ENCODE results near the gene TALDO1. TPM values are rescaled to one million over a fixed set of nuclear protein-coding genes. Genes with fewer than 3 reads are reported as not detected.

Gene TALDO1
- total RNA-seq, 1 experiment from 2014 or later: 314 TPM

DNA sequence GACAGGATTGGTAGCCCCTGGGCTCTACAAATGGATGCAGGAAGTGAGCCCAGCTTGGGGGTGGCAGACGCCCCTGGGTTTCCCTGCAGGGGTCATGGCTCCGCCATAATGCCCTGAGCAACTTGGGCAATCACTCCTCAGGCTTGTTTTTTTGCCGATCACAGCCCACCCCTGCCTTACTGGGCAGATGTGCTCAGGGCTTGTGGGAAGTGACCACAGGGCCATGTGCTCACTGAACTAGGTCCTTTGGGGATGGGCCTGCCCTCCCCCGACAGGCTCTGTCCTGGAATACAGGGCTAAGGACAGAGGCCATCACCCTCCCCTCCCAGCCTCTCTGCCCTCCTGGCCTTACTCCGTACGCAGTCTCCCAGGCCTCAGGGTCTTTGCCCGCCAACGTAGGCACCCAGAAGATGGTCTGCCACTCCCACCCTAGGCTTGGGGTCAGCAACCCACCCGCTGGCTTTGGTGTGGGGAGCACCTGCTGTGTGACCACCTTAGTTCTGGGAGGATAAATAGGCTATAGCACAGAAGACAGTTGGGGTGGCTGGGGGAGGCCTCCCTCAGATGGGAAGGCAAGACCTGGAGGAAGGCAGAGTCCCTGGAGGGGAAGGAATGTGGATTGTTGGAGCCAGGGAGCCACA, 66.3 kb downstream of the TALDO1 start (continued):
- TF ChIP-seq ESRRA (CRISPR knock-in tag; IDR thresholded peaks at IDR 0.05; ENCODE audit: borderline replicate concordance) (no peak), RORB (CRISPR knock-in tag; IDR thresholded peaks at IDR 0.05) (no peak)
- TF ChIP-seq, protein P1, sequence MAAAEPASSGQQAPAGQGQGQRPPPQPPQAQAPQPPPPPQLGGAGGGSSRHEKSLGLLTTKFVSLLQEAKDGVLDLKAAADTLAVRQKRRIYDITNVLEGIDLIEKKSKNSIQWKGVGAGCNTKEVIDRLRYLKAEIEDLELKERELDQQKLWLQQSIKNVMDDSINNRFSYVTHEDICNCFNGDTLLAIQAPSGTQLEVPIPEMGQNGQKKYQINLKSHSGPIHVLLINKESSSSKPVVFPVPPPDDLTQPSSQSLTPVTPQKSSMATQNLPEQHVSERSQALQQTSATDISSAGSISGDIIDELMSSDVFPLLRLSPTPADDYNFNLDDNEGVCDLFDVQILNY (CRISPR knock-in tag; IDR thresholded peaks at IDR 0.05): no peak
- TF ChIP-seq, protein P2, sequence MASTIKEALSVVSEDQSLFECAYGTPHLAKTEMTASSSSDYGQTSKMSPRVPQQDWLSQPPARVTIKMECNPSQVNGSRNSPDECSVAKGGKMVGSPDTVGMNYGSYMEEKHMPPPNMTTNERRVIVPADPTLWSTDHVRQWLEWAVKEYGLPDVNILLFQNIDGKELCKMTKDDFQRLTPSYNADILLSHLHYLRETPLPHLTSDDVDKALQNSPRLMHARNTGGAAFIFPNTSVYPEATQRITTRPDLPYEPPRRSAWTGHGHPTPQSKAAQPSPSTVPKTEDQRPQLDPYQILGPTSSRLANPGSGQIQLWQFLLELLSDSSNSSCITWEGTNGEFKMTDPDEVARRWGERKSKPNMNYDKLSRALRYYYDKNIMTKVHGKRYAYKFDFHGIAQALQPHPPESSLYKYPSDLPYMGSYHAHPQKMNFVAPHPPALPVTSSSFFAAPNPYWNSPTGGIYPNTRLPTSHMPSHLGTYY (CRISPR knock-in tag; IDR thresholded peaks at IDR 0.05): no peak
- TF ChIP-seq, protein P3, sequence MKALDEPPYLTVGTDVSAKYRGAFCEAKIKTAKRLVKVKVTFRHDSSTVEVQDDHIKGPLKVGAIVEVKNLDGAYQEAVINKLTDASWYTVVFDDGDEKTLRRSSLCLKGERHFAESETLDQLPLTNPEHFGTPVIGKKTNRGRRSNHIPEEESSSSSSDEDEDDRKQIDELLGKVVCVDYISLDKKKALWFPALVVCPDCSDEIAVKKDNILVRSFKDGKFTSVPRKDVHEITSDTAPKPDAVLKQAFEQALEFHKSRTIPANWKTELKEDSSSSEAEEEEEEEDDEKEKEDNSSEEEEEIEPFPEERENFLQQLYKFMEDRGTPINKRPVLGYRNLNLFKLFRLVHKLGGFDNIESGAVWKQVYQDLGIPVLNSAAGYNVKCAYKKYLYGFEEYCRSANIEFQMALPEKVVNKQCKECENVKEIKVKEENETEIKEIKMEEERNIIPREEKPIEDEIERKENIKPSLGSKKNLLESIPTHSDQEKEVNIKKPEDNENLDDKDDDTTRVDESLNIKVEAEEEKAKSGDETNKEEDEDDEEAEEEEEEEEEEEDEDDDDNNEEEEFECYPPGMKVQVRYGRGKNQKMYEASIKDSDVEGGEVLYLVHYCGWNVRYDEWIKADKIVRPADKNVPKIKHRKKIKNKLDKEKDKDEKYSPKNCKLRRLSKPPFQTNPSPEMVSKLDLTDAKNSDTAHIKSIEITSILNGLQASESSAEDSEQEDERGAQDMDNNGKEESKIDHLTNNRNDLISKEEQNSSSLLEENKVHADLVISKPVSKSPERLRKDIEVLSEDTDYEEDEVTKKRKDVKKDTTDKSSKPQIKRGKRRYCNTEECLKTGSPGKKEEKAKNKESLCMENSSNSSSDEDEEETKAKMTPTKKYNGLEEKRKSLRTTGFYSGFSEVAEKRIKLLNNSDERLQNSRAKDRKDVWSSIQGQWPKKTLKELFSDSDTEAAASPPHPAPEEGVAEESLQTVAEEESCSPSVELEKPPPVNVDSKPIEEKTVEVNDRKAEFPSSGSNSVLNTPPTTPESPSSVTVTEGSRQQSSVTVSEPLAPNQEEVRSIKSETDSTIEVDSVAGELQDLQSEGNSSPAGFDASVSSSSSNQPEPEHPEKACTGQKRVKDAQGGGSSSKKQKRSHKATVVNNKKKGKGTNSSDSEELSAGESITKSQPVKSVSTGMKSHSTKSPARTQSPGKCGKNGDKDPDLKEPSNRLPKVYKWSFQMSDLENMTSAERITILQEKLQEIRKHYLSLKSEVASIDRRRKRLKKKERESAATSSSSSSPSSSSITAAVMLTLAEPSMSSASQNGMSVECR (CRISPR knock-in tag; IDR thresholded peaks at IDR 0.05; ENCODE audit: borderline replicate concordance): no peak

Other genes starting within 250 kb of the TALDO1 start
- gene RNH1, start 240.2 kb upstream of the TALDO1 start, total RNA-seq (2021): 59.0 to 67.5 TPM (median 60.4 TPM) in 3 replicates
- 42.9 to 62.4 TPM (median 48.3 TPM) in 3 replicates for gene HRAS, start 211.9 kb upstream of the TALDO1 start, total RNA-seq (2021)
- gene LRRC56, start 209.9 kb upstream of the TALDO1 start, total RNA-seq (2021): 2.3 to 3.4 TPM (median 2.5 TPM) in 3 replicates
- 4.0 to 6.0 TPM (median 5.9 TPM) in 3 replicates for gene LMNTD2, start 186.7 kb upstream of the TALDO1 start, total RNA-seq (2021)
- gene RASSF7, start 186.5 kb upstream of the TALDO1 start, total RNA-seq (2021): 30.6 to 39.7 TPM (median 32.5 TPM) in 3 replicates
- 39.4 to 46.9 TPM (median 40.1 TPM) in 3 replicates for gene PHRF1, start 171.0 kb upstream of the TALDO1 start, total RNA-seq (2021)
- 11.1 to 12.0 TPM (median 11.5 TPM) in 3 replicates for gene IRF7, start 131.5 kb upstream of the TALDO1 start, total RNA-seq (2021)
- gene CDHR5, start 122.5 kb upstream of the TALDO1 start, total RNA-seq (2021): 0.26 to 0.34 TPM in 2 of 3 replicates, not detected in the other
- gene SCT, start 120.3 kb upstream of the TALDO1 start, total RNA-seq (2021): 2.3 to 3.3 TPM (median 2.9 TPM) in 3 replicates
- gene DRD4, start 110.2 kb upstream of the TALDO1 start, total RNA-seq (2021): 3.7 to 5.8 TPM (median 5.5 TPM) in 3 replicates
- gene DEAF1, start 52.2 kb upstream of the TALDO1 start, total RNA-seq (2021): 62.2 to 85.3 TPM (median 81.1 TPM) in 3 replicates
- gene TMEM80, start 51.6 kb upstream of the TALDO1 start, total RNA-seq (2021): 23.4 to 28.4 TPM (median 24.5 TPM) in 3 replicates
- gene EPS8L2, start 41.2 kb upstream of the TALDO1 start, total RNA-seq (2021): 49.9 to 56.3 TPM (median 51.6 TPM) in 3 replicates
- gene GATD1, start 30.0 kb downstream of the TALDO1 start, total RNA-seq (2021): 81.9 to 87.6 TPM (median 87.5 TPM) in 3 replicates
- gene CEND1, start 42.6 kb downstream of the TALDO1 start, total RNA-seq (2021): 2.0 to 3.1 TPM (median 2.7 TPM) in 3 replicates
- 35.0 to 44.8 TPM (median 36.7 TPM) in 3 replicates for gene SLC25A22, start 50.8 kb downstream of the TALDO1 start, total RNA-seq (2021)
- 54.9 to 59.4 TPM (median 56.8 TPM) in 3 replicates for gene PIDD1, start 57.8 kb downstream of the TALDO1 start, total RNA-seq (2021)
- gene RPLP2, start 62.5 kb downstream of the TALDO1 start, total RNA-seq (2021): 2,582 to 2,814 TPM (median 2,761 TPM) in 3 replicates
- 66.5 to 83.4 TPM (median 81.9 TPM) in 3 replicates for gene PNPLA2, start 71.5 kb downstream of the TALDO1 start, total RNA-seq (2021)
- gene CRACR2B, start 80.5 kb downstream of the TALDO1 start, total RNA-seq (2021): 46.5 to 58.6 TPM (median 55.9 TPM) in 3 replicates
- gene CD151, start 85.5 kb downstream of the TALDO1 start, total RNA-seq (2021): 115 to 127 TPM (median 116 TPM) in 3 replicates
- gene POLR2L, start 95.1 kb downstream of the TALDO1 start, total RNA-seq (2021): 138 to 152 TPM (median 144 TPM) in 3 replicates
- 92.8 to 95.2 TPM (median 94.3 TPM) in 3 replicates for gene TSPAN4, start 95.4 kb downstream of the TALDO1 start, total RNA-seq (2021)
- gene CHID1, start 163.3 kb downstream of the TALDO1 start, total RNA-seq (2021): 92.8 to 99.6 TPM (median 94.2 TPM) in 3 replicates
- 47.1 to 52.3 TPM (median 51.0 TPM) in 3 replicates for gene AP2A2, start 178.4 kb downstream of the TALDO1 start, total RNA-seq (2021)

All from WTC11 (cell line).